Measurements from ENCODE around the gene DYNC2H1.
A peak's percentile ranks its signal among the peaks of the same experiment; 100 is the strongest.
"Not testable (repeated sequence)": the region's sequence is repeated elsewhere in the genome, so short reads cannot be mapped to it uniquely, and the experiment has no call there.

Gene DYNC2H1

GRCh38 chr11:103109818-103110388 is 677 bp downstream of the DYNC2H1 start:
- peak overlapping the region; percentile 76 for H3K27ac ChIP-seq
- TF ChIP-seq CTCF (conservative IDR thresholded peaks at IDR 0.05) = no peak
- TF ChIP-seq ZFX (IDR thresholded peaks at IDR 0.05) = no peak

DNA sequence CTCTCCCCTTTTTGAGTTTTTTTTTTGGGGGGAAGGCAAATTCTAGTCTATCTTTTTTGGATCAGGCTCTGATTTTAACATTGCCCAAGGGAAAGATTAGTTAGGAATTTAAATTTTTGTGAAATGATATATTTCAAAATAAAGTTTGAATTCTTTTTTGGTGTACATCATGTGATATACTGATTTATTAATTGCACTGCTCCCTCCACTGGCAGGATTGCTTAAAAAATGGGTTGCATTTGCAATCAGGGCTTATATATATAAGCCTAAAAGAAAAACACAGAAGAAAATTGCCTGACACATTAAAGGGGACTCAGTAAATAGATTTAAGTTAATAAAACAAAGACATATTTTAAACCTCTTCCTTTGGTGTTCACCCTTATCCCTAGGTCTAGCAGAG is 1.2 kb downstream of the DYNC2H1 start:
- peak; percentile 60 for TF ChIP-seq CTCF (conservative IDR thresholded peaks at IDR 0.05)
- no peak for TF ChIP-seq ZFX (IDR thresholded peaks at IDR 0.05)
- H3K27ac ChIP-seq = peak overlapping the region; percentile 76

- TF ChIP-seq ZFX (IDR thresholded peaks at IDR 0.05) (no peak), CTCF (conservative IDR thresholded peaks at IDR 0.05) (no peak)
- H3K27ac ChIP-seq = no peak overlapping the region
These were observed 2.2 kb downstream of the DYNC2H1 start for GRCh38 chr11:103111400-103111799.

- TF ChIP-seq CTCF (conservative IDR thresholded peaks at IDR 0.05) = no peak
- H3K27ac ChIP-seq = no peak overlapping the region
These were observed 3.1 kb downstream of the DYNC2H1 start for GRCh38 chr11:103112364-103112763.

GRCh38 chr11:103114836-103115235 is 5.6 kb downstream of the DYNC2H1 start:
- TF ChIP-seq ZFX (IDR thresholded peaks at IDR 0.05) = no peak
- TF ChIP-seq CTCF (conservative IDR thresholded peaks at IDR 0.05) = no peak
- no peak overlapping the region for H3K27ac ChIP-seq

DNA sequence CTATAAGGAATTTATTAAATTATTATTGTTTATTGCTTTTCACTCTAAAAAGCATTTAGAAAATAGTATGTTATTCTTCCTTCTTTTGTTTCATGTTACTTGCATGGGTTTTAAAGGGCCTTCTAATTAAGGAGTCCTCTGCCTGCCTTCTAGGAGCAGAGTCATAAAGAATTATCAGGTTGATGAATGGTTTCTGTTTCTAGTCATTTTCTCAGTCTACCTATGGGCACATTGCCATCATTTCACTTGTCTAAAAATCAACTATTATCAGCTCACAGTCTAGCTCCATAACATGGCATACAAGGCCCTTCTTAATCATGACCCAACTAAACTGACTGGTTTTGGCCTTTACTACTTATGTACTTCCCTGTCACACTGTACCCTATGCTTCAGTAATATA is 16.2 kb downstream of the DYNC2H1 start:
- TF ChIP-seq CTCF (conservative IDR thresholded peaks at IDR 0.05) (no peak), ZFX (IDR thresholded peaks at IDR 0.05) (no peak)
- H3K27ac ChIP-seq = no peak overlapping the region

GRCh38 chr11:103141986-103142385 is 32.8 kb downstream of the DYNC2H1 start:
- H3K27ac ChIP-seq = not testable (repeated sequence)

DNA sequence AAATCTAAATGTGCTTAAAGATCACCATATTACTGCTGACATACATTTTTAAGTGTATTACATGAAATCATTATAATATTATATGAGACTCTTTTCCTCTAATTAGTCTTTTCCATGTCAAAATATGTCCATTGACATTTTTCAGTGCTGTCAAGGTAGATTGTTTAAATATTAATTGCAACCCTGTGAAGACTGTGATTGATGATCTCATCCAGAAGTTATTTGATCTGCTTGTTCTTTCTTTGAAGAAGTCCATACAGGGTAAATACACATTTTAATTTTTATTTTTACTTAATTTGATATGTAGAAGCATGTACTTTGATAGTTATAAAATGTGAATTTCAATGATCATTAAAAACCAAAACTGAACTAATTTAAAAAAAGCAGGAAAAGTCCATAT is 38.4 kb downstream of the DYNC2H1 start:
- no peak for TF ChIP-seq ZFX (IDR thresholded peaks at IDR 0.05)
- TF ChIP-seq CTCF (conservative IDR thresholded peaks at IDR 0.05) = no peak
- H3K27ac ChIP-seq = no peak overlapping the region

Measured in C4-2B (cell line).